Nephron (organoid): ENCODE data around the gene AOPEP.

Source experiments
- H3K27ac Mint-ChIP-seq, 3 experiments: 2 replicates each; pipeline ENCODE4 v1.8.0; 2020; ENCODE audit warnings: mixed read lengths in 3 of 3, mild to moderate bottlenecking in 2 of 3, moderate library complexity in 1 of 3
- H3K27me3 Mint-ChIP-seq: 2 replicates; pipeline ENCODE4 v1.8.0; 2021; ENCODE audit warnings: low read depth, mild to moderate bottlenecking, moderate library complexity, mixed read lengths
- H3K36me3 Mint-ChIP-seq: 2 replicates; pipeline ENCODE4 v1.8.0; 2020; ENCODE audit warnings: low read depth, mixed read lengths
- H3K4me1 Mint-ChIP-seq: 2 replicates; pipeline ENCODE4 v1.8.0; 2020; ENCODE audit warnings: mixed read lengths
- H3K4me3 Mint-ChIP-seq, 3 experiments: 2 replicates each; pipeline ENCODE4 v1.8.0; 2020; ENCODE audit warnings: mild to moderate bottlenecking in 3 of 3, mixed read lengths in 3 of 3, moderate library complexity in 2 of 3
- H3K9me3 Mint-ChIP-seq: 2 replicates; pipeline ENCODE4 v1.8.0; 2020; ENCODE audit warnings: mixed read lengths
- CTCF ChIP-seq, 3 experiments: fragments of 200-600 bp; sonication (generic); IDR thresholded peaks; one replicate each; pipeline ENCODE4 v1.5.0; 2021; ENCODE audit warnings: antibody characterized with exemption in 3 of 3; ENCODE audit not compliant: unreplicated experiment in 3 of 3

The AOPEP gene

GRCh38 chr9:95087659-95088242, 361.3 kb downstream of the AOPEP start:
- H3K27me3 Mint-ChIP-seq = no peaks in the 10 kb centered on the region
- peak overlapping the region; percentile 29 to 78 (median 66) for H3K27ac Mint-ChIP-seq
- peak in 1 of 3 experiments; percentile 14 for TF ChIP-seq CTCF (IDR thresholded peaks at IDR 0.05; ENCODE audit: unreplicated experiment in 3 of 3)
- peaks cover 48% of the 10 kb centered on the region for H3K36me3 Mint-ChIP-seq
- no peaks in the 10 kb centered on the region for H3K9me3 Mint-ChIP-seq
- peaks cover 69% of the 10 kb centered on the region for H3K4me1 Mint-ChIP-seq
- no peak overlapping the region for H3K4me3 Mint-ChIP-seq

- no peaks in the 10 kb centered on the region for H3K9me3 Mint-ChIP-seq
- no peak overlapping the region for H3K4me3 Mint-ChIP-seq
- H3K4me1 Mint-ChIP-seq = peaks cover 77% of the 10 kb centered on the region
Observed at GRCh38 chr9:95088421-95089161, 362.1 kb downstream of the AOPEP start.

GRCh38 chr9:95089257-95090022, 362.9 kb downstream of the AOPEP start:
- H3K27me3 Mint-ChIP-seq = no peaks in the 10 kb centered on the region
- H3K4me1 Mint-ChIP-seq = peaks cover 78% of the 10 kb centered on the region
- H3K27ac Mint-ChIP-seq = peak overlapping the region; percentile 43 to 92 (median 81)
- no peak for TF ChIP-seq CTCF (IDR thresholded peaks at IDR 0.05; ENCODE audit: unreplicated experiment in 3 of 3)
- peaks cover 39% of the 10 kb centered on the region for H3K36me3 Mint-ChIP-seq
- no peaks in the 10 kb centered on the region for H3K9me3 Mint-ChIP-seq
- no peak overlapping the region for H3K4me3 Mint-ChIP-seq

More at GRCh38 chr9:95088421-95089161, 362.1 kb downstream of the AOPEP start:
- Mint-ChIP-seq H3K27me3 (no peaks in the 10 kb centered on the region), H3K36me3 (peaks cover 43% of the 10 kb centered on the region), H3K27ac (peak overlapping the region; percentile 76 to 92 (median 78))
- no peak for TF ChIP-seq CTCF (IDR thresholded peaks at IDR 0.05; ENCODE audit: unreplicated experiment in 3 of 3)

GRCh38 chr9:95090023-95090791, 363.7 kb downstream of the AOPEP start:
- no peaks in the 10 kb centered on the region for H3K27me3 Mint-ChIP-seq
- no peaks in the 10 kb centered on the region for H3K9me3 Mint-ChIP-seq
- no peak for TF ChIP-seq CTCF (IDR thresholded peaks at IDR 0.05; ENCODE audit: unreplicated experiment in 3 of 3)
- no peak overlapping the region for H3K4me3 Mint-ChIP-seq
- H3K36me3 Mint-ChIP-seq = peaks cover 37% of the 10 kb centered on the region
- peak overlapping the region; percentile 91 to 98 (median 92) for H3K27ac Mint-ChIP-seq
- peaks cover 82% of the 10 kb centered on the region for H3K4me1 Mint-ChIP-seq

GRCh38 chr9:95090871-95091577, 364.5 kb downstream of the AOPEP start:
- peaks cover 83% of the 10 kb centered on the region for H3K4me1 Mint-ChIP-seq
- peak overlapping the region in 1 of 3 experiments; percentile 1 for H3K4me3 Mint-ChIP-seq
- H3K9me3 Mint-ChIP-seq = no peaks in the 10 kb centered on the region
- no peak for TF ChIP-seq CTCF (IDR thresholded peaks at IDR 0.05; ENCODE audit: unreplicated experiment in 3 of 3)
- peaks cover 36% of the 10 kb centered on the region for H3K36me3 Mint-ChIP-seq
- H3K27me3 Mint-ChIP-seq = no peaks in the 10 kb centered on the region
- peak overlapping the region; percentile 91 to 98 (median 92) for H3K27ac Mint-ChIP-seq
